H7 (cell line): ENCODE results near the gene ZFR. TPM values are rescaled to one million over a fixed set of nuclear protein-coding genes. Genes with fewer than 3 reads are reported as not detected.
"Not testable (repeated sequence)": the region's sequence is repeated elsewhere in the genome, so short reads cannot be mapped to it uniquely, and the experiment has no call there.

Source experiments
- DNase-seq: peaks from one replicate; pipeline ENCODE4 v3.0.0; 2012
- H3K27me3 ChIP-seq: 2 replicates; pipeline ENCODE4 v1.6.0; 2011; ENCODE audit warnings: mild to moderate bottlenecking, low read length; ENCODE audit not compliant: control insufficient read depth, insufficient read depth
- H3K36me3 ChIP-seq: replicated peaks from 2 replicates; pipeline ENCODE4 v1.5.1; 2011; ENCODE audit warnings: low read length; ENCODE audit not compliant: control insufficient read depth, insufficient read depth
- H3K4me3 ChIP-seq: 2 replicates; pipeline ENCODE4 v1.5.1; 2011; ENCODE audit warnings: low read depth, mild to moderate bottlenecking, control low read depth, low read length, moderate library complexity; ENCODE audit not compliant: insufficient read depth
- total RNA-seq: library from RNA; depleted of rRNA; stranded (reverse); fragments of >200 nt; shearing (Covaris generic); gene quantifications from 2 replicates; pipeline ENCODE4 v1.2.3, GENCODE V29; 2014

ZFR gene
- total RNA-seq, 1 experiment from 2014 or later: 66.2 TPM

- H3K4me3 ChIP-seq: no peak overlapping the region
- H3K36me3 ChIP-seq: peaks cover 18% of the 10 kb centered on the region
- H3K27me3 ChIP-seq: no peaks in the 10 kb centered on the region
- DNase-seq: no peak
These were observed 37.9 kb downstream of the ZFR start for GRCh38 chr5:32406650-32407049.

DNA sequence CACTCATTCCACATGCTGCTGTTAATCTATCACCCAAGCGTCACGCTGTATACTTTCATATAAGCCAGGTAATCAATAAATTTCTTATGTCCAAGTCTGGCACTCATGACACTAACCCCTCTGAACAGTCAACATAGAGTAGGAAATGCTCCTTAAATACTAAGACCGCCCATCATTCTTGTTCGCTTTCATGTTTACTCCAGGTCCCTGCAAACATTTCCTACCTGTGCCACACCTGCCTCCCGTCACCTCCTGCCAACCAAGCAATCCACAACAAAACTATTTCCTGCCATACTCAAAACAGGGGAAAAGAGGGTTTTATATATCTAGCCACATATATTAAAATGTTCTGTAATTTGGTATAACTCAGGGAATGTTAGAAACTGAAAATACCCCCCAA is 39.0 kb downstream of the ZFR start:
- no peak overlapping the region for H3K4me3 ChIP-seq
- no peak for DNase-seq
- no peaks in the 10 kb centered on the region for H3K27me3 ChIP-seq
- peaks cover 21% of the 10 kb centered on the region for H3K36me3 ChIP-seq

DNA sequence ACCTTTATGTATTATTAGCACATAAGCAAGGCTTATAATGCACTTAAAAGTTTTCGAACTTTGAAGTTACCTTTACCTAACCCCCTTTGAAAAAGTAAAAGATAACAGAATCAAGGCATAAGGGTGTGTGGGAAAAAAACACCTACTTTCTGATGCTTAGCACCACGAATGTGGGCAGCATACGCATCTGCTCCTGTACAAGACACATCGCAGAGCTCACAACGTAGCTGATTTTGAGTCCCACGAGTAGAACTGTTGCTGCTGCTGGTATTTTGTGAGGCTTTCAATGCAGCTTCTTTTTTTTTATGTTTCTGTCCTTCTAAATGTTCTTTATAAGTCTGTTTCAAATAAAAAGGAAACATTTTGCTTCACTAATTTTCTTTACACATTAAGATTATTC is 40.8 kb downstream of the ZFR start:
- no peaks in the 10 kb centered on the region for H3K27me3 ChIP-seq
- no peak for DNase-seq
- H3K4me3 ChIP-seq: no peak overlapping the region
- peaks cover 21% of the 10 kb centered on the region for H3K36me3 ChIP-seq

- Histone ChIP-seq H3K4me3 (no peak overlapping the region), H3K36me3 (peaks cover 25% of the 10 kb centered on the region), H3K27me3 (no peaks in the 10 kb centered on the region)
- no peak for DNase-seq
These were observed 44.1 kb downstream of the ZFR start for GRCh38 chr5:32400401-32400800.

DNA sequence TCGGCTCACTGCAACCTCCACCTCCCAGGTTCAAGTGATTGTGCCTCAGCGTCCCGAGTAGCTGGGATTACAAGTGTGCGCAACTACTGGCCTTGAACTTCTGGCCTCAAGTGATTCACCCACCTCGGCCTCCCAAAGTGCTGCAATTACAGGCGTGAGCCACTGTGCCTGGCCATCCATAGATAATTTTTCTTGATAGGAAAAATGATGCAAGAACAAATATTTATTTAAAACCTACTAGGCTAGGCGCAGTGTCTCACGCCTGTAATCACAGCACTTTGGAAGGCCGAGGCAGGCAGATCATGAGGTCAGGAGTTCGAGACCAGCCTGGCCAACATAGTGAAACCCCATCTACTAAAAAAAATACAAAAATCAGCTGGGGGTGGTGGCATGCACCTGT is 45.8 kb downstream of the ZFR start:
- H3K36me3 ChIP-seq: peaks cover 25% of the 10 kb centered on the region
- not testable (repeated sequence) for H3K4me3 ChIP-seq, H3K27me3 ChIP-seq, DNase-seq

- Histone ChIP-seq H3K27me3 (no peaks in the 10 kb centered on the region), H3K4me3 (no peak overlapping the region), H3K36me3 (peaks cover 17% of the 10 kb centered on the region)
- no peak for DNase-seq
These were observed 49.6 kb downstream of the ZFR start for GRCh38 chr5:32394981-32395380.

GRCh38 chr5:32392039-32392438 is 52.5 kb downstream of the ZFR start:
- DNase-seq: no peak
- Histone ChIP-seq H3K36me3 (peaks cover 26% of the 10 kb centered on the region), H3K27me3 (no peaks in the 10 kb centered on the region), H3K4me3 (no peak overlapping the region)

GRCh38 chr5:32390819-32391591 is 53.5 kb downstream of the ZFR start:
- H3K4me3 ChIP-seq: no peak overlapping the region
- no peaks in the 10 kb centered on the region for H3K27me3 ChIP-seq
- DNase-seq: no peak
- H3K36me3 ChIP-seq: peaks cover 28% of the 10 kb centered on the region

- no peak for DNase-seq
- H3K27me3 ChIP-seq: no peaks in the 10 kb centered on the region
- H3K36me3 ChIP-seq: peaks cover 25% of the 10 kb centered on the region
- no peak overlapping the region for H3K4me3 ChIP-seq
These were observed 56.0 kb downstream of the ZFR start for GRCh38 chr5:32388432-32389129.

- Histone ChIP-seq H3K27me3 (no peaks in the 10 kb centered on the region), H3K4me3 (no peak overlapping the region), H3K36me3 (peaks cover 30% of the 10 kb centered on the region)
- no peak for DNase-seq
These were observed 56.7 kb downstream of the ZFR start for GRCh38 chr5:32387841-32388240.

- Histone ChIP-seq H3K27me3 (no peaks in the 10 kb centered on the region), H3K4me3 (no peak overlapping the region), H3K36me3 (peaks cover 30% of the 10 kb centered on the region)
- DNase-seq: no peak
These were observed 57.3 kb downstream of the ZFR start for GRCh38 chr5:32387211-32387610.

GRCh38 chr5:32384621-32385020 is 59.9 kb downstream of the ZFR start:
- no peaks in the 10 kb centered on the region for H3K27me3 ChIP-seq
- H3K36me3 ChIP-seq: peaks cover 25% of the 10 kb centered on the region
- no peak overlapping the region for H3K4me3 ChIP-seq
- DNase-seq: no peak

GRCh38 chr5:32383586-32383985 is 61.0 kb downstream of the ZFR start:
- Histone ChIP-seq H3K4me3 (no peak overlapping the region), H3K27me3 (no peaks in the 10 kb centered on the region), H3K36me3 (peaks cover 19% of the 10 kb centered on the region)
- DNase-seq: no peak

GRCh38 chr5:32383065-32383464 is 61.5 kb downstream of the ZFR start:
- Histone ChIP-seq H3K4me3 (no peak overlapping the region), H3K27me3 (no peaks in the 10 kb centered on the region), H3K36me3 (peaks cover 17% of the 10 kb centered on the region)
- no peak for DNase-seq

DNA sequence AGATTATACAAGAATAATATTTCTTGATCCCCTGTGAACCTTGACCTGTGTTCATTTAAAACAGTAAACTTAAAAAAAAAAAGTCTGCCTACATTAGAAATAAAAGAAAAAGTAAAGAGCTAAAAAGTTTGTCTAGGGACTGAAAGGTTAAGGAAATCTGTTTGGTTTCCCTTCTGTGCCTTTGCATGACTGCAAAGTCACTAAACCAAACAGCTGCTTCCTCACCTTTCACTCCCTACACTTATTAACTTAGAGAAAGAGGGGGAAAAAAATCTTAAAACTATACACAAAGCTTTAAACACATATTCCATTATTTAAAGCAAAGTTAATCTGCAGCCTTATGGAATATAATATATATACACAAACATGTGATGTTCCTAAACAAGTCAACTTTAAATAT is 65.1 kb downstream of the ZFR start:
- Histone ChIP-seq H3K27me3 (no peaks in the 10 kb centered on the region), H3K36me3 (peaks cover 7% of the 10 kb centered on the region), H3K4me3 (no peak overlapping the region)
- no peak for DNase-seq
